Measurements from ENCODE around the gene LRRC4. TPM values are rescaled to one million over a fixed set of nuclear protein-coding genes. Genes with fewer than 3 reads are reported as not detected.

The LRRC4 gene
- polyA plus RNA-seq (ENCODE audit: insufficient read length in 3 of 3), result 1 to 10 TPM; 7.3 to 8.7 (median 8.4) TPM

GRCh38 chr7:128030654-128031611, at the start of gene LRRC4:
TSS of gene LRRC4 (minus strand) at chr7:128031437. CDS start at chr7:128030640, 797 bp downstream.
- no peak for DNase-seq (ENCODE audit: low read depth in 3 of 3, low spot score in 2 of 3)

GRCh38 chr7:128080169-128080568, 48.9 kb upstream of the LRRC4 start:
- DNase-seq (ENCODE audit: low read depth in 3 of 3, low spot score in 2 of 3), result no peak

- no peak for DNase-seq (ENCODE audit: low read depth in 3 of 3, low spot score in 2 of 3)
Measured at GRCh38 chr7:128078309-128078708, 47.1 kb upstream of the LRRC4 start.

GRCh38 chr7:128076796-128077271, 45.6 kb upstream of the LRRC4 start:
- no peak for DNase-seq (ENCODE audit: low read depth in 3 of 3, low spot score in 2 of 3)

- DNase-seq (ENCODE audit: low read depth in 3 of 3, low spot score in 2 of 3), result no peak
Measured at GRCh38 chr7:128076196-128076795, 45.1 kb upstream of the LRRC4 start.

- DNase-seq (ENCODE audit: low read depth in 3 of 3, low spot score in 2 of 3), result no peak
Measured at GRCh38 chr7:128075242-128076095, 44.2 kb upstream of the LRRC4 start.

GRCh38 chr7:128074736-128075135, 43.5 kb upstream of the LRRC4 start:
- DNase-seq (ENCODE audit: low read depth in 3 of 3, low spot score in 2 of 3), result no peak

- DNase-seq (ENCODE audit: low read depth in 3 of 3, low spot score in 2 of 3), result no peak
Measured at GRCh38 chr7:128074336-128074735, 43.1 kb upstream of the LRRC4 start.

- DNase-seq (ENCODE audit: low read depth in 3 of 3, low spot score in 2 of 3), result no peak
Measured at GRCh38 chr7:128073671-128074310, 42.6 kb upstream of the LRRC4 start.

- DNase-seq (ENCODE audit: low read depth in 3 of 3, low spot score in 2 of 3), result no peak
Measured at GRCh38 chr7:128071801-128072200, 40.6 kb upstream of the LRRC4 start.

GRCh38 chr7:128071376-128071775, 40.1 kb upstream of the LRRC4 start:
- no peak for DNase-seq (ENCODE audit: low read depth in 3 of 3, low spot score in 2 of 3)

- DNase-seq (ENCODE audit: low read depth in 3 of 3, low spot score in 2 of 3), result no peak
Measured at GRCh38 chr7:128069373-128070364, 38.4 kb upstream of the LRRC4 start.

- DNase-seq (ENCODE audit: low read depth in 3 of 3, low spot score in 2 of 3), result no peak
Measured at GRCh38 chr7:128068785-128069184, 37.5 kb upstream of the LRRC4 start.

GRCh38 chr7:128067983-128068382, 36.7 kb upstream of the LRRC4 start:
- no peak for DNase-seq (ENCODE audit: low read depth in 3 of 3, low spot score in 2 of 3)

GRCh38 chr7:128066858-128067257, 35.6 kb upstream of the LRRC4 start:
- DNase-seq (ENCODE audit: low read depth in 3 of 3, low spot score in 2 of 3), result no peak

GRCh38 chr7:128066395-128066794, 35.2 kb upstream of the LRRC4 start:
- no peak for DNase-seq (ENCODE audit: low read depth in 3 of 3, low spot score in 2 of 3)

GRCh38 chr7:128065872-128066271, 34.6 kb upstream of the LRRC4 start:
- DNase-seq (ENCODE audit: low read depth in 3 of 3, low spot score in 2 of 3), result no peak

GRCh38 chr7:128063088-128063487, 31.9 kb upstream of the LRRC4 start:
- DNase-seq (ENCODE audit: low read depth in 3 of 3, low spot score in 2 of 3), result no peak

GRCh38 chr7:128060018-128060417, 28.8 kb upstream of the LRRC4 start:
- no peak for DNase-seq (ENCODE audit: low read depth in 3 of 3, low spot score in 2 of 3)

Measured in right renal cortex interstitium (tissue), 3 donors.